GM12892 (cell line): ENCODE measurements around the gene TOMM20.
A peak's percentile ranks its signal among the peaks of the same experiment; 100 is the strongest.

Experiments
- DNase-seq: peaks from one replicate; pipeline ENCODE4 v3.0.0; 2011; ENCODE audit not compliant: insufficient read length
- FAIRE-seq: peaks from 2 replicates; lab custom pipeline; 2011; peaks lifted over from hg19 to GRCh38; lab: Jason Lieb, UNC
- POLR2A ChIP-seq: IDR thresholded peaks from 2 replicates; pipeline ENCODE4 v1.6.1; 2011; ENCODE audit warnings: low read depth, low read length, control low read depth
- POLR2AphosphoS5 ChIP-seq: IDR thresholded peaks from 2 replicates; pipeline ENCODE4 v1.6.1; 2011; ENCODE audit warnings: low read depth, low read length, control low read depth
- TAF1 ChIP-seq: IDR thresholded peaks from 2 replicates; pipeline ENCODE4 v1.6.1; 2011; ENCODE audit warnings: low read depth, mild to moderate bottlenecking, control low read depth, low read length, borderline replicate concordance

Gene TOMM20

GRCh38 chr1:235111107-235111506 is 17.5 kb downstream of the TOMM20 start:
- DNase-seq: no peak
- no peak for TF ChIP-seq TAF1
- no peak for TF ChIP-seq POLR2AphosphoS5
- TF ChIP-seq POLR2A: no peak
- no peak for FAIRE-seq

- TF ChIP-seq TAF1: no peak
- TF ChIP-seq POLR2AphosphoS5: peak; percentile 21; the same call in 1 of the 2 replicates
- TF ChIP-seq POLR2A: no peak; the same call in 1 of the 2 replicates
- no peak for FAIRE-seq
- DNase-seq: no peak
Measured at GRCh38 chr1:235108876-235109275, 19.8 kb downstream of the TOMM20 start.

- TF ChIP-seq TAF1: no peak
- peak; percentile 64 for TF ChIP-seq POLR2A
- TF ChIP-seq POLR2AphosphoS5: peak; percentile 85
- FAIRE-seq (no peak), DNase-seq (no peak)
Measured at GRCh38 chr1:235108185-235108593, 20.4 kb downstream of the TOMM20 start.

GRCh38 chr1:235107368-235108184 is 21.1 kb downstream of the TOMM20 start:
- DNase-seq: no peak
- FAIRE-seq: peak; percentile 17
- TF ChIP-seq POLR2AphosphoS5 (peak; percentile 52; the same call in 1 of the 2 replicates), TAF1 (no peak)

- no peak for DNase-seq
- FAIRE-seq: no peak
- TF ChIP-seq POLR2A: no peak
- TF ChIP-seq TAF1: no peak
- no peak for TF ChIP-seq POLR2AphosphoS5
Measured at GRCh38 chr1:235106457-235106856, 22.2 kb downstream of the TOMM20 start.

GRCh38 chr1:235105051-235106043 is 23.3 kb downstream of the TOMM20 start:
- TF ChIP-seq POLR2A (no peak), POLR2AphosphoS5 (no peak), TAF1 (no peak)
- FAIRE-seq (peak; percentile 64), DNase-seq (peak; percentile 52)

- DNase-seq: no peak
- TF ChIP-seq TAF1: no peak
- no peak for TF ChIP-seq POLR2A
- no peak for TF ChIP-seq POLR2AphosphoS5
- FAIRE-seq: no peak
Measured at GRCh38 chr1:235102993-235103411, 25.6 kb downstream of the TOMM20 start.

- no peak for TF ChIP-seq POLR2AphosphoS5
- TF ChIP-seq POLR2A: no peak
- no peak for TF ChIP-seq TAF1
- DNase-seq: no peak
- FAIRE-seq: no peak
Measured at GRCh38 chr1:235102259-235102582, 26.4 kb downstream of the TOMM20 start.

- no peak for DNase-seq
- no peak for FAIRE-seq
- TF ChIP-seq POLR2AphosphoS5 (no peak), POLR2A (no peak), TAF1 (no peak)
Measured at GRCh38 chr1:235101558-235102258, 26.9 kb downstream of the TOMM20 start.

- DNase-seq (peak; percentile 65), FAIRE-seq (no peak)
- TF ChIP-seq POLR2A: no peak
- no peak for TF ChIP-seq POLR2AphosphoS5
- TF ChIP-seq TAF1: no peak
Measured at GRCh38 chr1:235100194-235100772, 28.4 kb downstream of the TOMM20 start.
